ENCODE data around the gene ZIC5. TPM values are rescaled to one million over a fixed set of nuclear protein-coding genes. Genes with fewer than 3 reads are reported as not detected.

ZIC5 gene
- total RNA-seq, 1 experiment from 2014 or later = 1.2 TPM

- H3K27ac ChIP-seq = no peak overlapping the region
- no peaks in the 10 kb centered on the region for H3K36me3 ChIP-seq
- H3K4me1 ChIP-seq = no peaks in the 10 kb centered on the region
- H3K9me3 ChIP-seq (replicated peaks) = no peaks in the 10 kb centered on the region
- H3K4me3 ChIP-seq = no peak overlapping the region
- H3K27me3 ChIP-seq = no peaks in the 10 kb centered on the region; the same call in 1 of the 2 replicates
- DNase-seq = no peak
Measured at GRCh38 chr13:99973808-99974185, 2.2 kb upstream of the ZIC5 start.

- no peaks in the 10 kb centered on the region for H3K4me1 ChIP-seq
- H3K4me3 ChIP-seq = no peak overlapping the region
- H3K9me3 ChIP-seq (replicated peaks) = no peaks in the 10 kb centered on the region
- no peaks in the 10 kb centered on the region; the same call in 1 of the 2 replicates for H3K27me3 ChIP-seq
- no peaks in the 10 kb centered on the region for H3K36me3 ChIP-seq
- no peak for DNase-seq
- H3K27ac ChIP-seq = no peak overlapping the region
Measured at GRCh38 chr13:99973163-99973807, 1.7 kb upstream of the ZIC5 start.

- no peaks in the 10 kb centered on the region for H3K9me3 ChIP-seq (replicated peaks)
- H3K27me3 ChIP-seq = no peaks in the 10 kb centered on the region; the same call in 1 of the 2 replicates
- H3K36me3 ChIP-seq = no peaks in the 10 kb centered on the region
- DNase-seq = no peak
- H3K4me3 ChIP-seq = no peak overlapping the region
- H3K27ac ChIP-seq = no peak overlapping the region
- H3K4me1 ChIP-seq = no peaks in the 10 kb centered on the region
Measured at GRCh38 chr13:99972190-99972731, 694 bp upstream of the ZIC5 start.

- Histone ChIP-seq H3K27me3 (no peaks in the 10 kb centered on the region; the same call in 1 of the 2 replicates), H3K4me1 (no peaks in the 10 kb centered on the region), H3K4me3 (peak overlapping the region; percentile 73), H3K9me3 (replicated peaks) (no peaks in the 10 kb centered on the region), H3K27ac (no peak overlapping the region), H3K36me3 (no peaks in the 10 kb centered on the region)
- DNase-seq = peak; percentile 35 to 44
Measured at GRCh38 chr13:99970651-99971575, 654 bp downstream of the ZIC5 start.

GRCh38 chr13:99969919-99970650 is 1.5 kb downstream of the ZIC5 start:
- peak; percentile 55 to 63 for DNase-seq
- no peaks in the 10 kb centered on the region; the same call in 1 of the 2 replicates for H3K27me3 ChIP-seq
- peak overlapping the region; percentile 73 for H3K4me3 ChIP-seq
- H3K9me3 ChIP-seq (replicated peaks) = no peaks in the 10 kb centered on the region
- H3K4me1 ChIP-seq = no peaks in the 10 kb centered on the region
- H3K27ac ChIP-seq = no peak overlapping the region
- no peaks in the 10 kb centered on the region for H3K36me3 ChIP-seq

- no peak overlapping the region for H3K27ac ChIP-seq
- H3K36me3 ChIP-seq = no peaks in the 10 kb centered on the region
- no peaks in the 10 kb centered on the region; the same call in 1 of the 2 replicates for H3K27me3 ChIP-seq
- peak overlapping the region; percentile 73 for H3K4me3 ChIP-seq
- H3K4me1 ChIP-seq = no peaks in the 10 kb centered on the region
- no peaks in the 10 kb centered on the region for H3K9me3 ChIP-seq (replicated peaks)
- peak in 1 of 2 experiments; percentile 12 for DNase-seq
Measured at GRCh38 chr13:99969453-99969918, 2.1 kb downstream of the ZIC5 start.

GRCh38 chr13:99968521-99969452 is 2.8 kb downstream of the ZIC5 start:
- Histone ChIP-seq H3K27ac (no peak overlapping the region), H3K4me1 (no peaks in the 10 kb centered on the region), H3K4me3 (no peak overlapping the region), H3K9me3 (replicated peaks) (no peaks in the 10 kb centered on the region), H3K36me3 (no peaks in the 10 kb centered on the region), H3K27me3 (no peaks in the 10 kb centered on the region; the same call in 1 of the 2 replicates)
- DNase-seq = no peak

GRCh38 chr13:99967869-99968520 is 3.6 kb downstream of the ZIC5 start:
- Histone ChIP-seq H3K4me1 (no peaks in the 10 kb centered on the region), H3K27ac (no peak overlapping the region), H3K36me3 (no peaks in the 10 kb centered on the region), H3K27me3 (no peaks in the 10 kb centered on the region; the same call in 1 of the 2 replicates), H3K4me3 (no peak overlapping the region), H3K9me3 (replicated peaks) (no peaks in the 10 kb centered on the region)
- DNase-seq = no peak

- Histone ChIP-seq H3K27ac (no peak overlapping the region), H3K27me3 (no peaks in the 10 kb centered on the region; the same call in 1 of the 2 replicates), H3K4me1 (no peaks in the 10 kb centered on the region), H3K36me3 (no peaks in the 10 kb centered on the region), H3K4me3 (no peak overlapping the region), H3K9me3 (replicated peaks) (no peaks in the 10 kb centered on the region)
- no peak for DNase-seq
Measured at GRCh38 chr13:99967498-99967868, 4.1 kb downstream of the ZIC5 start.

GRCh38 chr13:99966064-99966805 is 5.3 kb downstream of the ZIC5 start:
- Histone ChIP-seq H3K4me3 (no peak overlapping the region), H3K27ac (no peak overlapping the region), H3K27me3 (no peaks in the 10 kb centered on the region), H3K36me3 (no peaks in the 10 kb centered on the region), H3K4me1 (no peaks in the 10 kb centered on the region), H3K9me3 (replicated peaks) (no peaks in the 10 kb centered on the region)
- no peak for DNase-seq

- no peak for DNase-seq
- H3K4me1 ChIP-seq = no peaks in the 10 kb centered on the region
- H3K27ac ChIP-seq = no peak overlapping the region
- no peaks in the 10 kb centered on the region for H3K27me3 ChIP-seq
- H3K36me3 ChIP-seq = no peaks in the 10 kb centered on the region
- no peaks in the 10 kb centered on the region for H3K9me3 ChIP-seq (replicated peaks)
- no peak overlapping the region for H3K4me3 ChIP-seq
Measured at GRCh38 chr13:99965329-99966000, 6.1 kb downstream of the ZIC5 start.

- no peak overlapping the region for H3K27ac ChIP-seq
- H3K4me3 ChIP-seq = no peak overlapping the region
- H3K36me3 ChIP-seq = no peaks in the 10 kb centered on the region
- no peak for DNase-seq
- no peaks in the 10 kb centered on the region for H3K27me3 ChIP-seq
- H3K4me1 ChIP-seq = no peaks in the 10 kb centered on the region
- H3K9me3 ChIP-seq (replicated peaks) = no peaks in the 10 kb centered on the region
Measured at GRCh38 chr13:99963816-99964339, 7.7 kb downstream of the ZIC5 start.
